ENCODE results near the gene SDC3. TPM values are rescaled to one million over a fixed set of nuclear protein-coding genes. Genes with fewer than 3 reads are reported as not detected.

Gene SDC3
- total RNA-seq, 1 experiment from 2014 or later, result 7.7 TPM

- DNase-seq (ENCODE audit: low spot score), result no peak
- no peaks in the 10 kb centered on the region for H3K36me3 ChIP-seq (ENCODE audit: insufficient read depth, low read length, poor library complexity, severe bottlenecking)
Observed at GRCh38 chr1:30872033-30872947, 36.3 kb downstream of the SDC3 start.

GRCh38 chr1:30871276-30871871 is 37.2 kb downstream of the SDC3 start:
- CTCF ChIA-PET, result no interaction called here
- H3K36me3 ChIP-seq (ENCODE audit: insufficient read depth, low read length, poor library complexity, severe bottlenecking), result no peaks in the 10 kb centered on the region
- DNase-seq (ENCODE audit: low spot score), result no peak
- no TSS peak for BruUV-seq (replicated peaks)
- no peak overlapping the region for H3K4me3 ChIP-seq (ENCODE audit: low read depth, low read length, poor library complexity, severe bottlenecking)
- POLR2A ChIA-PET (ENCODE audit: low non-redundant PET), result no interaction called here
- no peak overlapping the region for H3K27ac ChIP-seq (ENCODE audit: low read depth, low read length, poor library complexity, severe bottlenecking)
- H3K9me3 ChIP-seq (ENCODE audit: low read depth, low read length, poor library complexity, severe bottlenecking), result peaks cover 6% of the 10 kb centered on the region
- H3K27me3 ChIP-seq (replicated peaks; ENCODE audit: insufficient read depth, low read depth, low read length, poor library complexity), result peaks cover 12% of the 10 kb centered on the region
- intact Hi-C loops (cut with micrococcal nuclease; ENCODE audit: unreplicated experiment), result no loop called here
- TF ChIP-seq, protein P1, sequence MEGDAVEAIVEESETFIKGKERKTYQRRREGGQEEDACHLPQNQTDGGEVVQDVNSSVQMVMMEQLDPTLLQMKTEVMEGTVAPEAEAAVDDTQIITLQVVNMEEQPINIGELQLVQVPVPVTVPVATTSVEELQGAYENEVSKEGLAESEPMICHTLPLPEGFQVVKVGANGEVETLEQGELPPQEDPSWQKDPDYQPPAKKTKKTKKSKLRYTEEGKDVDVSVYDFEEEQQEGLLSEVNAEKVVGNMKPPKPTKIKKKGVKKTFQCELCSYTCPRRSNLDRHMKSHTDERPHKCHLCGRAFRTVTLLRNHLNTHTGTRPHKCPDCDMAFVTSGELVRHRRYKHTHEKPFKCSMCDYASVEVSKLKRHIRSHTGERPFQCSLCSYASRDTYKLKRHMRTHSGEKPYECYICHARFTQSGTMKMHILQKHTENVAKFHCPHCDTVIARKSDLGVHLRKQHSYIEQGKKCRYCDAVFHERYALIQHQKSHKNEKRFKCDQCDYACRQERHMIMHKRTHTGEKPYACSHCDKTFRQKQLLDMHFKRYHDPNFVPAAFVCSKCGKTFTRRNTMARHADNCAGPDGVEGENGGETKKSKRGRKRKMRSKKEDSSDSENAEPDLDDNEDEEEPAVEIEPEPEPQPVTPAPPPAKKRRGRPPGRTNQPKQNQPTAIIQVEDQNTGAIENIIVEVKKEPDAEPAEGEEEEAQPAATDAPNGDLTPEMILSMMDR (conservative IDR thresholded peaks at IDR 0.05; ENCODE audit: low read depth, low read length), result no peak
- TF ChIP-seq EZH2 (IDR thresholded peaks at IDR 0.05; ENCODE audit: borderline replicate concordance, low read depth, low read length, poor library complexity, severe bottlenecking), result no peak
- H3K4me1 ChIP-seq (ENCODE audit: insufficient read depth, low read length, poor library complexity, severe bottlenecking), result no peaks in the 10 kb centered on the region

More at GRCh38 chr1:30872033-30872947, 36.3 kb downstream of the SDC3 start:
- POLR2A ChIA-PET (ENCODE audit: low non-redundant PET), result no interaction called here
- BruUV-seq (replicated peaks), result no TSS peak
- H3K4me1 ChIP-seq (ENCODE audit: insufficient read depth, low read length, poor library complexity, severe bottlenecking), result peaks cover 3% of the 10 kb centered on the region
- intact Hi-C loops (cut with micrococcal nuclease; ENCODE audit: unreplicated experiment), result no loop called here
- TF ChIP-seq EZH2 (IDR thresholded peaks at IDR 0.05; ENCODE audit: borderline replicate concordance, low read depth, low read length, poor library complexity, severe bottlenecking), result no peak
- H3K27ac ChIP-seq (ENCODE audit: low read depth, low read length, poor library complexity, severe bottlenecking), result no peak overlapping the region
- peaks cover 3% of the 10 kb centered on the region for H3K27me3 ChIP-seq (replicated peaks; ENCODE audit: insufficient read depth, low read depth, low read length, poor library complexity)
- CTCF ChIA-PET, result no interaction called here
- peaks cover 6% of the 10 kb centered on the region for H3K9me3 ChIP-seq (ENCODE audit: low read depth, low read length, poor library complexity, severe bottlenecking)
- no peak overlapping the region for H3K4me3 ChIP-seq (ENCODE audit: low read depth, low read length, poor library complexity, severe bottlenecking)

- TF ChIP-seq, protein P1 (conservative IDR thresholded peaks at IDR 0.05; ENCODE audit: low read depth, low read length), result no peak
- Histone ChIP-seq H3K27ac (ENCODE audit: low read depth, low read length, poor library complexity, severe bottlenecking) (no peak overlapping the region), H3K27me3 (replicated peaks; ENCODE audit: insufficient read depth, low read depth, low read length, poor library complexity) (peaks cover 19% of the 10 kb centered on the region), H3K9me3 (ENCODE audit: low read depth, low read length, poor library complexity, severe bottlenecking) (peaks cover 6% of the 10 kb centered on the region), H3K4me1 (ENCODE audit: insufficient read depth, low read length, poor library complexity, severe bottlenecking) (no peaks in the 10 kb centered on the region), H3K4me3 (ENCODE audit: low read depth, low read length, poor library complexity, severe bottlenecking) (no peak overlapping the region), H3K36me3 (ENCODE audit: insufficient read depth, low read length, poor library complexity, severe bottlenecking) (no peaks in the 10 kb centered on the region)
- ChIA-PET POLR2A (ENCODE audit: low non-redundant PET) (no interaction called here), CTCF (no interaction called here)
- intact Hi-C loops (cut with micrococcal nuclease; ENCODE audit: unreplicated experiment), result no loop called here
- DNase-seq (ENCODE audit: low spot score), result no peak
- BruUV-seq (replicated peaks), result no TSS peak
Observed at GRCh38 chr1:30870656-30871055, 37.9 kb downstream of the SDC3 start.
